ENCODE results near the gene MCC.

The MCC gene

GRCh38 chr5:113128082-113128481 is 360.2 kb downstream of the MCC start:
- no peak for DNase-seq

DNA sequence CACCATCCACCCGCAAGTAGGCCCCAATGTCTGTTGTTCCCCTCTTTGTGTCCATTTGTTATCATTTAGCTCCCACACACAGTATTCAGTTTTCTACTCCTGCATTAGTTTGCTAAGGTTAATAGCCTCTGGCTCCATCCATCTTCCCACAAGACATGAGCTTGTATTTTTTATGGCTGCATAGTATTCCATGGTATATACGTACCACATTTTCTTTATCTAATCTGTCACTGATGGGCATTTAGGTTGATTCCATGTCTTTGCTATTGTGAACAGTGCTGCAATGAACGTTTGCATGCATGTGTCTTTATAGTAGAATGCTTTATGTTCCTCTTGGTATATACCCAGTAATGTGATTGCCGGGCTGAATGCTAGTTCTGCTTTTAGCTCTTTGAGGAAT is 361.2 kb downstream of the MCC start:
- no peak for DNase-seq

DNA sequence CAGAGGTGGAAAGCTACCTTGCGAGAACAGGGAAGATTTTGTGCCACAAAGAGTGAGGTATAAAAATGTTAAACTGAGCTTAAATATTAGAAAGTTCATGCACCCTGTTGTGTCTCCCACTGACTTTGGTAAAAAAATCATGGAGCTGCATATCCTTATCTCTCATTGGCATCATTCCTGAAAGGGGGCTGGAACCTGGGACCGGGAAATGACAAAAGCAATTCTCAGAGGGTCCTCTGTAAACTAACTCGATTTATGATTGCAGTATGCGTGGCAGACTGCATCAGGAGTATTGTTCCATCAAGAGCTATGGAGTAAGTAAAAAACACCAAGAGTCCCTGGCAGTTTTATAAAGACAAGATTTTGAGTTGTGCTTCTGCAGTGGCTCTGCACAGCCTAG is 362.9 kb downstream of the MCC start:
- DNase-seq, result no peak

DNA sequence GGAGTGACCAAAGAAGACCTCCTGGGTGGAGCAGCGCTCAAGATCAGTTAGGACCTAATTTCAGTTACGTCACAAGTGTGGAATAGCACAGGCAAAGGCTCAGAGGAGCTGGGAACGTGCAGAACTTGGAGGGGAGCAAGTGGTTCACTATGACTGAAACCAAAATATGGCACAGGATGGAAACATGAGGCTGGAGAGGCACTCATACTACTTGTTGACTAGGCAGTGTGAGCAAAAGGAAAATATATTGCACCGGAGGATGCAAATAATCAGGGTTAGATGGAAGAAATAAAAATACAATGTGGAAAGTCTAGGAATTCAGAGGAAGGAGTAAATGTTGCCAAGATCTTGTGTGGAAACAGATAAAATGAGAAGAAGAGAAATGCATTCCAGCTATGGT is 363.3 kb downstream of the MCC start:
- DNase-seq, result no peak

- DNase-seq, result no peak
Measured at GRCh38 chr5:113124265-113124664, 364.0 kb downstream of the MCC start.

- DNase-seq, result peak in 1 of 3 experiments; percentile 8
Measured at GRCh38 chr5:113123618-113124017, 364.6 kb downstream of the MCC start.

GRCh38 chr5:113122053-113122452 is 366.2 kb downstream of the MCC start:
- DNase-seq, result no peak

DNA sequence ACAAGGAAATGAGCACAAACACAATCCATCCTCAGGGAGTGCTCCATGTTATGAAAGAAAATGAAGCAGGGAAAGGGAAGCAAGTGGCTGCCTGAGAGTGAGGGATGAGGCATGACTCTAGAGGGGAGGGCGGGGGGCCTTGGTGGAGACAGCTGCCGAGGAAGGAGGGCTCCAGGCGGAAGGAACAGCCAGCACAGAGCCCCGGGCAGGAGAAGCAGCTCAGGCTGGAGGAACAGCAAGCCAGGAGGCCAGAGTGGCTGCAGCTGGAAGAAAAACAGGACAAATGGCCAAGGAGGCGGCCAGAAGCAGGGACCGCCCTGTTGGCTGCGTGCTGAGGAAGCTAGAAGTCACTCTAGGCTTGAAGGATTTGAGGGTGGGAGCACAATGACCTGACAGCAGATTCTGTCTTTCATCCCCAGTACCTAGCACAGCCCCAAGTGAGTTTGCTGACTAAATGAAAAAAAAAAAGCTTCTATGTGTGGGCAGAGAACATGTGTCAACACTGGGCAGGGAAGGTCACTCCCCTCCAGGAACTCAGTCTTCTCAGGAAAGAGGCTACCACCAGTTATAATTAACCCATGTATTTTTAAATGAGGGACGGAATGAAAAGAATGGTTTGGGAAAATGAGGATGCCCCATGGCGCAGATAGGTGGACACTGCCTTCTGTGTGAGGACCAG is 368.9 kb downstream of the MCC start:
- DNase-seq, result no peak

DNA sequence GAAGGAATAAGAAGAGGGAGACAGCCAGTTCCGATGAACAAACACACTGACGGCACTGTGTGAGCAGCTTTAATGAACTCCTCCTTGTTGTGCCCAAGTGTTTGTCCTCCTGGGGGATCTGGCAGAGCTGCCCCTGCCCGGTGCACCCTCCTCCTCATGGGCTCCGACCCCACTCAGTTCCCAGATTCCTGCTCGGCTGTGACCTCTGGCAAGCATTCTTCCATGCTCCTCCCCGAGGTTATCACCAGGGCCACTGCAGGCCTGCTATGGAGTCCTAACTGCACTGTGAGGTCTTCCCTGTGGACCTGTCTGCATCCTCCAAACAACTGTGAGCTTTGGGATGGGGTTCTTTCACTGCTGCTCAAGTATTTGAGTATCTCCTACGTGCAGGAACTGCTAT is 369.5 kb downstream of the MCC start:
- DNase-seq, result no peak

DNA sequence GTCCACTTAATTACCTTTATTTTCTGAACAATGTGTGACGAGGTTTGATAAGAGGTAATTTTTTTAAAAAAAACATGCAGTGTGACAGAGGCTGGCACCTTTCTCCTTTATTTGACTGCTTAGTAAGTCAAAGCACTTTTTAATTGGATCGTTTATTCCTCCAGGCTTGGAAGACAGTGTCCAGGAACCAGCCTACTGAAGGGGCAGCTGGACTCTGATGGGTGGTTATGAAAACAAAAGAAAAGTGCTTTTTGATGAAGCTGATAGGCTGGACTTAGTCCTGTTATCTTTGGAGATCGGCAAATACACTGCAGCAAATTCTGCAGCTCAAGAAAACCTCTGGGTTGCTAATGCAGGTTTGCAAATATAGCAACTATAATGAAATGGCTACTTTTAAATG is 370.0 kb downstream of the MCC start:
- DNase-seq, result peak in 2 of 3 experiments; percentile 4 to 49

GRCh38 chr5:113117543-113118115 is 370.6 kb downstream of the MCC start:
- DNase-seq, result peak in 2 of 3 experiments; percentile 2 to 44

DNA sequence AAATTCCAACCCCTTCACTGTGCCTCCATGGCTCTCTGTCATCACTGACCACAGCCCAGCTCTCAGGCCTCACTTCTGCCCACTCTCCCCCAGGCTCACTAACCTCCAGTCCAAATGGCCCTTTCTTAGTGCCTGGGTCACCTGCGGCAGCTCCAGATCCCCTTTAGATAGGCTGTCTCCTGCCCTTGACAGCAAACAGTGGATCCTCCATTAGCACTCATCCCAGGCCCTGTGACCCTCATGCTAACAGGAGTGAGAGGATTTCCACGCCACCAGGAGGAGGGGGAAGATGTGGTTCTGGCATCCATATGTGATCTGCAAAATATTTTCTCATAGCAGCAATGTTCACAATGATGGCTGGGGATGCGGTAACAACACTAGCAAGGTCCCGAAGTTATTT is 372.3 kb downstream of the MCC start:
- DNase-seq, result no peak

DNA sequence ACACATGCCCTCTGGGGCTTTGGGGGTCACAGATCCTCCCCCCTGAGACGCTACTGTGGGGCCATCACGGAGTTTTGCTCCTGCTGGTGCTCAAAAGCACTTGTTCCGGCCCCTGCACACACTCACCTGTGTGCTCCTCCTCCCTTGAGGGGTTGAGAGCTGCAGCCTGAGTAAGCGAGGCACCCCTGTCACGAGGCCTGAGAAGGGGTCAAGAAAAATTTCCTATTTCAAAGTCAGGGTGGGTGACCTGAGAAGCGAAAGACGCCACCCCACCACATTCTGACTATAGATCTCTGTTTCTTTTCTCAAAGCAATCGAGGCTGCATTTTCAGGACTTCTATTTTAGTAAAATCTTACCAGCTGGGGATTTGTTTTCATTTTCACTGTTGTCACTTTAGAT is 373.2 kb downstream of the MCC start:
- no peak for DNase-seq

- no peak for DNase-seq
Measured at GRCh38 chr5:113114559-113114958, 373.7 kb downstream of the MCC start.

- no peak for DNase-seq
Measured at GRCh38 chr5:113112435-113112834, 375.8 kb downstream of the MCC start.

DNA sequence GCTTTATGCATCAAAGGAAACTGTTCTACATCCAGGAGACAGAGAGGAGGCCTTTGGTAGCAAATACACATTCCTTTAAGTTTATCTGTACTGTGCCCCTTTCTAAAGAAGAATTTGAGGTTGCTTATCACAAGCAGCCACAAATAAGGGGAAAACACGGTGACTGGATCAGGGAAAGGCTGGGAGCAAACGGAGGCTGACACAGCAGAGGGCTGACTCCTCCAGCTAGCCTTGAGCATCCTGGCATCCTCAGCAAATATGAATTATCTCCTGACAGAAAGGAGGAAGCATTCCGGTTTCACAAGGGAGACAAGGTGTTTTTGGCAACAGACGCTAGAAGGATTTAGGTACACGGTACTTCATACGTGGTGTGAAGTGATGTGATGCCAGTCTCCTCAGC is 378.1 kb downstream of the MCC start:
- DNase-seq, result no peak

- DNase-seq, result no peak
Measured at GRCh38 chr5:113109344-113109743, 378.9 kb downstream of the MCC start.

DNA sequence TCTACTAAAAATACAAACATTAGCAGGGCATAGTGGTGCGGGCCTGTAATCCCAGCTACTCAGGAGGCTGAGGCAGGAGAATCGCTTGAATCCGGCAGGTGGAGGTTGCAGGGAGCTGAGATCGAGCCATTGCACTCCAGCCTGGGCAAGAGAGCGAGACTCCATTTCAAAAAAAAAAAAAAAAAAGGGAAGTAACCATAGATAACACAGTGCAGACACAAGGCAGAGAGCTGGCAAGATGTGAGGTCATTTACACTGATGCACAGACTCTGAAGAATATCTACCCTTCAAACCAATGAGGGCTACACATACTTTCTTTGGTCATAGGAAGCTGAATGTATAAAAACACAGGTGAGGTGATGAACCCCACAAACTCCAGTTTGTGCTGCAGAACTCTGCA is 379.8 kb downstream of the MCC start:
- DNase-seq, result no peak

DNA sequence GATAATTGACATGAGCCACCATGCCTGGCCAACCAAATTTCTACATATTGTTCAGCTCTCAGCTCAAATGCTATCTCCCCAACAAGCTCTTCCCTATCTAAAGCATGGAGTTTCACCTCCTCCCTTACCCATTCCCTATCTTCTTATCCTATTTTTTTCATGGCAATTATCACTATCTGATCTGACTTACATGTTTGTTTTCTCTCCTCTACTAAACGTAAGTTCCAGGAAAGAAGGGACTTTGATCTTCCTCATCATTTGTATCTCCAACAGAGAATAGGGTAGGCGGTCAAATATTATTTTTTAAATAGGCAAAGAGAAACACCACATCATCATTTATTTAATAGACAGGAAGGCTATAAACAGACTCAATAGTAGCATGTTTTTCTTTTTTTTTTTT is 381.4 kb downstream of the MCC start:
- no peak for DNase-seq

- no peak for DNase-seq
Measured at GRCh38 chr5:113105693-113106280, 382.5 kb downstream of the MCC start.

DNA sequence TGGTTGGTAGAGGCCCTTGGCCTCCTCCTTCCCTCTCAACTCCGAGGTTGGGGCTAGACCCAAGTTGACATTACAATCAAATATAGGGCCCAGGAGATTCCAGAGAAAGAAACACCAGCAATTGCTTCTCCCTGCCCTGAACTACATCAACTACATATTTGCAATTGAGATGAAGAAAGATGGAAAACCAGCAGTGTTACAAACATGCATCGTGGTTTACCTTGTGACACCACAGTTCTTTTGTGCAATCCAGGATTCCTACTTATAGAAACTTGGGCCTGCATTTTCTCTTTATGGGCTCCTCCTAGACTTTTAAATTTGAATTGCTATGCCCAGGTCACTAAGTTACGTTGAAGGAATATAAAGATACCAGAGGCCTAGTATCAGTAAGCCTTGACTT is 384.9 kb downstream of the MCC start:
- DNase-seq, result no peak

DNA sequence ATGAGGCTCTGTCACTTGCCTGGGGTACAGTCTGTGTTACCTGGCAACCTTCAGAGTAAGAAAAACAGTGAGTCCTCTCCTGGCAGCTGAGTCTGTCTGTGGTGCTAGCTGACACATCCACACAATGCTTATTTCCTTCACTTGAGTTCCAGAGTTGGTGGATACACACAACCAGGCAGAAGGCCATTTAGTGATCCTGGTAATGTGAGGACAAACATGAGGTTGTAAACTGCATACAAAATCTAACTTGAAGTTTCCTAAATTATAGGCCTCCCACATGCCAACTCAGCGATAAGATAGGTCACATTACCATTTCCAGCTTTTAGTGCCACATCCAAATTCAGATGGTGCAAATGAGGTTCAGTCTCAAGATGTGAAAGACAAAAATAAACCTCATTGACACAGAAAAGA is 386.1 kb downstream of the MCC start:
- no peak for DNase-seq

GRCh38 chr5:113100981-113101380 is 387.3 kb downstream of the MCC start:
- DNase-seq, result no peak

DNA sequence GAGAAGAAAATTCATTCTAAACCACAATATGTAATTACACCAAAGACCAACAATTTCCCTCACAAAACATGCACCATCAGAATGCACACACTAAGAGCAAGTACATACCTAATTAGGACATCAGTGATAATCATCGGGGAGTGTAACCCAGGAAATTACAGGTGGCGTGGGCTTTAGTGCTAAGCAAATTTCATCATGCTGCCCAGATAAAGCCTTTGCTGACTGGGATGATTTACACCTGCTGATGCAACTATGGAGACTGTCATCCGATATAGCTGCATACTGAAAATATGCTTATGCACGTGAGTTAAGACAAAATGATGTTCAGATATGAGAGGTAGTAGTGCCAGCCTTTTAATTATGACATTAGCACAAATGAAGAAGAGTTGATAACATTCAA is 388.4 kb downstream of the MCC start:
- peak in 2 of 3 experiments; percentile 55 to 87 for DNase-seq

DNA sequence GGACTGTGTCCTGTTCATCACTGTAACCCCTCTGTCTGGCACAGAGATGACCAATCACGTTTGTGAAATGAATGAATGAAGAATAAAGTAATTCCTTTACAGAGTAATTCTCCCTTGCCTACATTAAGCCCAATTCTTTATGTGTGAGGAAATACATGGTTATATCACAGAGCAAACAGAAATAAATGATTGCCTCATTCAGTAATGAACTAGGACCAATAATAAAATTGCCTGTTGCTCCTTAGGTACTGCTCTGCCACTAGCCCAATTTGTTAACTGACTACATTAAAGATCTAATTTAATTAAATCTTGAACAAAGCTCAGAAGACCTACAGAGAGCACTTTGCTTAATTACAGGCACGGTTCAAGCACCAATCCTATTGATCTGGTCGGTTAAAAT is 389.9 kb downstream of the MCC start:
- no peak for DNase-seq

All from NCI-H1417 (cell line).